Neural progenitor cell (in vitro differentiated cells): ENCODE measurements around the gene EME2.

Source experiments
- CTCF ChIP-seq: fragments of 200-600 bp; sonication (generic); IDR thresholded peaks from 2 replicates; pipeline ENCODE4 v1.5.1; 2017; ENCODE audit warnings: antibody characterized with exemption, mild to moderate bottlenecking
- EZH2 ChIP-seq: fragments of 200-600 bp; sonication (generic); IDR thresholded peaks from 2 replicates; pipeline ENCODE4 v1.6.1; 2017; ENCODE audit warnings: antibody characterized with exemption, mild to moderate bottlenecking, moderate library complexity
- EZH2phosphoT487 ChIP-seq: fragments of 200-600 bp; sonication (generic); IDR thresholded peaks from 2 replicates; pipeline ENCODE4 v1.6.1; 2017; ENCODE audit warnings: antibody characterized with exemption

- TF ChIP-seq CTCF = no peak
- TF ChIP-seq EZH2phosphoT487 = no peak
- TF ChIP-seq EZH2 = no peak
Measured at GRCh38 chr16:1822801-1823200, 50.2 kb downstream of the EME2 start.
